PFSK-1 (cell line): ENCODE measurements around the gene GNAI3.
A peak's percentile ranks its signal among the peaks of the same experiment; 100 is the strongest.

Experiments used
- FOXP2 ChIP-seq: optimal IDR thresholded peaks from 2 replicates; pipeline ENCODE3; 2011; ENCODE audit warnings: borderline replicate concordance, control low read depth, inconsistent platforms; ENCODE audit not compliant: insufficient read depth; ENCODE audit errors: extremely low read length, extremely low read depth
- POLR2AphosphoS5 ChIP-seq: IDR thresholded peaks from 2 replicates; pipeline ENCODE4 v1.6.1; 2012; ENCODE audit warnings: low read depth, mild to moderate bottlenecking, control low read depth, low read length, moderate library complexity
- SIN3A ChIP-seq: IDR thresholded peaks from 2 replicates; pipeline ENCODE4 v1.6.1; 2012; ENCODE audit warnings: mild to moderate bottlenecking, low read length, moderate library complexity, borderline replicate concordance; ENCODE audit not compliant: insufficient read depth
- TAF1 ChIP-seq: IDR thresholded peaks from 2 replicates; pipeline ENCODE4 v1.6.1; 2012; ENCODE audit warnings: low read length, control low read depth, borderline replicate concordance; ENCODE audit not compliant: insufficient read depth
- TF ChIP-seq, protein P1 (sequence below), 2 experiments: IDR thresholded peaks; 2 replicates each; pipeline versions ENCODE4 v1.6.1 to v1.8.0; 2011 to 2012; ENCODE audit warnings: low read depth in 2 of 2, low read length in 2 of 2, control low read depth in 1 of 2, inconsistent platforms in 1 of 2, mild to moderate bottlenecking in 1 of 2, moderate library complexity in 1 of 2; ENCODE audit not compliant: insufficient read depth in 1 of 2

Gene GNAI3

GRCh38 chr1:109546311-109547109 lies 1.9 kb upstream of the GNAI3 start:
- TF ChIP-seq, protein P1, sequence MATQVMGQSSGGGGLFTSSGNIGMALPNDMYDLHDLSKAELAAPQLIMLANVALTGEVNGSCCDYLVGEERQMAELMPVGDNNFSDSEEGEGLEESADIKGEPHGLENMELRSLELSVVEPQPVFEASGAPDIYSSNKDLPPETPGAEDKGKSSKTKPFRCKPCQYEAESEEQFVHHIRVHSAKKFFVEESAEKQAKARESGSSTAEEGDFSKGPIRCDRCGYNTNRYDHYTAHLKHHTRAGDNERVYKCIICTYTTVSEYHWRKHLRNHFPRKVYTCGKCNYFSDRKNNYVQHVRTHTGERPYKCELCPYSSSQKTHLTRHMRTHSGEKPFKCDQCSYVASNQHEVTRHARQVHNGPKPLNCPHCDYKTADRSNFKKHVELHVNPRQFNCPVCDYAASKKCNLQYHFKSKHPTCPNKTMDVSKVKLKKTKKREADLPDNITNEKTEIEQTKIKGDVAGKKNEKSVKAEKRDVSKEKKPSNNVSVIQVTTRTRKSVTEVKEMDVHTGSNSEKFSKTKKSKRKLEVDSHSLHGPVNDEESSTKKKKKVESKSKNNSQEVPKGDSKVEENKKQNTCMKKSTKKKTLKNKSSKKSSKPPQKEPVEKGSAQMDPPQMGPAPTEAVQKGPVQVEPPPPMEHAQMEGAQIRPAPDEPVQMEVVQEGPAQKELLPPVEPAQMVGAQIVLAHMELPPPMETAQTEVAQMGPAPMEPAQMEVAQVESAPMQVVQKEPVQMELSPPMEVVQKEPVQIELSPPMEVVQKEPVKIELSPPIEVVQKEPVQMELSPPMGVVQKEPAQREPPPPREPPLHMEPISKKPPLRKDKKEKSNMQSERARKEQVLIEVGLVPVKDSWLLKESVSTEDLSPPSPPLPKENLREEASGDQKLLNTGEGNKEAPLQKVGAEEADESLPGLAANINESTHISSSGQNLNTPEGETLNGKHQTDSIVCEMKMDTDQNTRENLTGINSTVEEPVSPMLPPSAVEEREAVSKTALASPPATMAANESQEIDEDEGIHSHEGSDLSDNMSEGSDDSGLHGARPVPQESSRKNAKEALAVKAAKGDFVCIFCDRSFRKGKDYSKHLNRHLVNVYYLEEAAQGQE (IDR thresholded peaks at IDR 0.05; ENCODE audit: insufficient read depth in 1 of 2, low read depth in 2 of 2, low read length in 2 of 2) = no peak
- no peak for TF ChIP-seq SIN3A
- TF ChIP-seq POLR2AphosphoS5 = no peak; the same call in 1 of the 2 replicates
- TF ChIP-seq TAF1 = no peak
- TF ChIP-seq FOXP2 = no peak

- TF ChIP-seq FOXP2 (no peak), SIN3A (0 out of 2 replicates have a peak, but pooled peaks have one; percentile 8), POLR2AphosphoS5 (no peak), TAF1 (no peak)
- TF ChIP-seq, protein P1 (IDR thresholded peaks at IDR 0.05; ENCODE audit: insufficient read depth in 1 of 2, low read depth in 2 of 2, low read length in 2 of 2) = no peak
Observed at GRCh38 chr1:109547463-109548320, 723 bp upstream of the GNAI3 start.

DNA sequence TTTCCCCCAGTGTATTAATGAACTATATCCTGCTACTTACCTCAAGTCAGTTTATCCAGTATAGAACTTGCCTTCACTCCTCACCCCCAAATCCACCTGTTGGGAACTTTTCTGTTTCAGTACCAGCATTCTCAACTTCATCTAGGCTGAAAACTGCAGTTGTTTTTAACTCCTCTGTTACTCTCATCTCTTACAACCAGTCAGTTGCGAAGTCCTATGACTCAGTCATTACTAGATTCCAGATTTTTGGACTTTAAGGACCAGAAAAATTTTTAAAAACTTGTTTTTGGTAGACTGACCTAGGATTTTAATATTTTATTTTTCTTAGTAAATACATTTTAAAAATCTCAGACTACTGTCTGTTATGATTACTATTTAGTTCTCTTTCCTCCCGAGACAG lies 8.1 kb downstream of the GNAI3 start:
- TF ChIP-seq POLR2AphosphoS5 (no peak), FOXP2 (no peak), TAF1 (no peak), SIN3A (no peak)
- TF ChIP-seq, protein P1 (IDR thresholded peaks at IDR 0.05; ENCODE audit: insufficient read depth in 1 of 2, low read depth in 2 of 2, low read length in 2 of 2) = no peak

GRCh38 chr1:109557520-109557919 lies 9.1 kb downstream of the GNAI3 start:
- no peak for TF ChIP-seq SIN3A
- TF ChIP-seq FOXP2 = no peak
- no peak for TF ChIP-seq TAF1
- TF ChIP-seq, protein P1 (IDR thresholded peaks at IDR 0.05; ENCODE audit: insufficient read depth in 1 of 2, low read depth in 2 of 2, low read length in 2 of 2) = no peak
- TF ChIP-seq POLR2AphosphoS5 = no peak
